Measurements from ENCODE around the gene MCM9. TPM values are rescaled to one million over a fixed set of nuclear protein-coding genes. Genes with fewer than 3 reads are reported as not detected.

The MCM9 gene
- total and polyA plus RNA-seq, 2 donors (not counting 1 experiment from before 2014, with no cell fraction given), result 1.2 to 9.6 TPM

- Histone ChIP-seq H4K20me1 (ENCODE audit: control insufficient read depth, extremely low read depth, insufficient read depth, low read length) (no peaks in the 10 kb centered on the region), H3K27ac (ENCODE audit: insufficient read depth, low read length) (no peak overlapping the region), H2AFZ (ENCODE audit: low read length) (no peak overlapping the region), H3K4me3 (replicated peaks in 1 of 4; ENCODE audit: control extremely low read depth in 1 of 4, insufficient read depth in 1 of 4, low read depth in 3 of 4, low read length in 4 of 4) (no peak overlapping the region), H3K4me2 (ENCODE audit: extremely low read depth, insufficient read depth, low read length) (no peak overlapping the region), H3K4me1 (ENCODE audit: control insufficient read depth, extremely low read depth, insufficient read depth, low read length) (no peaks in the 10 kb centered on the region), H3K79me2 (ENCODE audit: control insufficient read depth, insufficient read depth, low read length) (no peaks in the 10 kb centered on the region), H3K9me3 (ENCODE audit: control insufficient read depth, insufficient read depth, low read depth, low read length) (no peaks in the 10 kb centered on the region), H3K36me3 (ENCODE audit: control insufficient read depth, insufficient read depth, low read length) (no peaks in the 10 kb centered on the region), H3K9ac (ENCODE audit: insufficient read depth, low read length) (no peak overlapping the region), H3K27me3 (ENCODE audit: control insufficient read depth, insufficient read depth, low read length) (no peaks in the 10 kb centered on the region)
- no peak for DNase-seq (ENCODE audit: low read depth in 2 of 2)
- no peak for TF ChIP-seq EZH2 (IDR thresholded peaks at IDR 0.05; ENCODE audit: low read length, missing control alignments)
- TF ChIP-seq, protein P1, sequence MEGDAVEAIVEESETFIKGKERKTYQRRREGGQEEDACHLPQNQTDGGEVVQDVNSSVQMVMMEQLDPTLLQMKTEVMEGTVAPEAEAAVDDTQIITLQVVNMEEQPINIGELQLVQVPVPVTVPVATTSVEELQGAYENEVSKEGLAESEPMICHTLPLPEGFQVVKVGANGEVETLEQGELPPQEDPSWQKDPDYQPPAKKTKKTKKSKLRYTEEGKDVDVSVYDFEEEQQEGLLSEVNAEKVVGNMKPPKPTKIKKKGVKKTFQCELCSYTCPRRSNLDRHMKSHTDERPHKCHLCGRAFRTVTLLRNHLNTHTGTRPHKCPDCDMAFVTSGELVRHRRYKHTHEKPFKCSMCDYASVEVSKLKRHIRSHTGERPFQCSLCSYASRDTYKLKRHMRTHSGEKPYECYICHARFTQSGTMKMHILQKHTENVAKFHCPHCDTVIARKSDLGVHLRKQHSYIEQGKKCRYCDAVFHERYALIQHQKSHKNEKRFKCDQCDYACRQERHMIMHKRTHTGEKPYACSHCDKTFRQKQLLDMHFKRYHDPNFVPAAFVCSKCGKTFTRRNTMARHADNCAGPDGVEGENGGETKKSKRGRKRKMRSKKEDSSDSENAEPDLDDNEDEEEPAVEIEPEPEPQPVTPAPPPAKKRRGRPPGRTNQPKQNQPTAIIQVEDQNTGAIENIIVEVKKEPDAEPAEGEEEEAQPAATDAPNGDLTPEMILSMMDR (conservative IDR thresholded peaks at IDR 0.05 in 1 of 2, IDR thresholded peaks at IDR 0.05 in 1 of 2; ENCODE audit: low read depth in 1 of 2, low read length in 2 of 2), result no peak
These were observed 4.7 kb upstream of the MCM9 start for GRCh38 chr6:118939683-118940082.

DNA sequence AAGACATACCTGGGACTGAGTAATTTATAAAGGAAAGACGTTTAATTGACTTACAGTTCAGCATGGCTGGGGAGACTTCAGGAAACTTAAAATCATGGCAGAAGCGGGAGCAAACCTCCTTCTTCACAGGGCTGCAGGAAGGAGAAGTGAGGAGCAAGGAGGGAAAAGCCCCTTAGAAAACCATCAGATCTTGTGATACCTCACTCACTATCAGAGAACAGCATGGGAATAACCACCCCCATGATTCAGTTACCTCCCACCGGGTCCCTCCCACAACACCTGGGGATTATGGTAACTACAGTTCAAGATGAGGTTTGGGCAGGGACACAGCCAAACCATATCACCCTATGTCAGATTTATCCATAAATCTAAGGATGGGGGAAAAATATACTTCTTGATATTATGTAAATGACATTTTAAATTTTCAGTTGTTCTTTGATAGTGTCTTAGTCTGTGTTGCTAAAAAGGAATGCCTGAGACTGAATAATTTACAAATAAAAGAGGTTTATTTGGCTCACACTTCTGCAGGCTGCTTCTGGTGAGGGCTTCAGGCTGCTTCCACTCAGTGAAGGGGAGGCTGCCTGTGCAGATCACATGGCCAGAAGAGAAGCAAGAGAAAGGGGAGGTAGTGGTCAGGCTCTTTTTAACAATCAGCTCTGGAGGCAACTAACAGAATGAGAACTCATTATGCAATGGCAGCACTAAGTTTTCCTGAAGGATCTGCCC is 1.2 kb upstream of the MCM9 start:
- H4K20me1 ChIP-seq (ENCODE audit: control insufficient read depth, extremely low read depth, insufficient read depth, low read length), result no peaks in the 10 kb centered on the region
- DNase-seq (ENCODE audit: low read depth in 2 of 2), result no peak
- no peaks in the 10 kb centered on the region for H3K27me3 ChIP-seq (ENCODE audit: control insufficient read depth, insufficient read depth, low read length)
- no peak overlapping the region for H3K27ac ChIP-seq (ENCODE audit: insufficient read depth, low read length)
- H3K4me1 ChIP-seq (ENCODE audit: control insufficient read depth, extremely low read depth, insufficient read depth, low read length), result no peaks in the 10 kb centered on the region
- H3K9me3 ChIP-seq (ENCODE audit: control insufficient read depth, insufficient read depth, low read depth, low read length), result no peaks in the 10 kb centered on the region
- no peak for TF ChIP-seq EZH2 (IDR thresholded peaks at IDR 0.05; ENCODE audit: low read length, missing control alignments)
- TF ChIP-seq, protein P1 (conservative IDR thresholded peaks at IDR 0.05 in 1 of 2, IDR thresholded peaks at IDR 0.05 in 1 of 2; ENCODE audit: low read depth in 1 of 2, low read length in 2 of 2), result no peak
- no peak overlapping the region for H3K4me2 ChIP-seq (ENCODE audit: extremely low read depth, insufficient read depth, low read length)
- no peaks in the 10 kb centered on the region for H3K79me2 ChIP-seq (ENCODE audit: control insufficient read depth, insufficient read depth, low read length)
- H3K4me3 ChIP-seq (replicated peaks in 1 of 4; ENCODE audit: control extremely low read depth in 1 of 4, insufficient read depth in 1 of 4, low read depth in 3 of 4, low read length in 4 of 4), result no peak overlapping the region
- H3K9ac ChIP-seq (ENCODE audit: insufficient read depth, low read length), result no peak overlapping the region
- no peaks in the 10 kb centered on the region for H3K36me3 ChIP-seq (ENCODE audit: control insufficient read depth, insufficient read depth, low read length)
- H2AFZ ChIP-seq (ENCODE audit: low read length), result no peak overlapping the region

DNA sequence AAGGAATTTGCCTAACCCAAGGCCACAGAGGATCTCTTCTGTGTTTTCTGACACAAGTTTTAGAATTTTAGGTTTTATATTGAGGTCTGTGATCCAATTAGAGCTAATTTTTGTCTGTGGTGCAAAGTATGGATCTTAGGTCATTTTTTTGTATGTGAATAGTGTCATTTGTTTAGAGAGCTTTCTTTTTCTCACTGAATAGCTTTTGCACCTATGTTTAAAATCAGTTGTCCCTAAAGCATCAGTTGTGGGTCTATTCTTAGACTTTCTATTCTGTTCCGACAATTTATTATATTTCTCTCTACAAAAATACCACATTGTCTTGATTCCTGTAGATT is 341 bp upstream of the MCM9 start:
- no peaks in the 10 kb centered on the region for H3K9me3 ChIP-seq (ENCODE audit: control insufficient read depth, insufficient read depth, low read depth, low read length)
- H3K79me2 ChIP-seq (ENCODE audit: control insufficient read depth, insufficient read depth, low read length), result no peaks in the 10 kb centered on the region
- no peak for DNase-seq (ENCODE audit: low read depth in 2 of 2)
- H3K27me3 ChIP-seq (ENCODE audit: control insufficient read depth, insufficient read depth, low read length), result no peaks in the 10 kb centered on the region
- H2AFZ ChIP-seq (ENCODE audit: low read length), result peak overlapping the region; percentile 74
- peak overlapping the region; percentile 68 for H3K9ac ChIP-seq (ENCODE audit: insufficient read depth, low read length)
- no peaks in the 10 kb centered on the region for H4K20me1 ChIP-seq (ENCODE audit: control insufficient read depth, extremely low read depth, insufficient read depth, low read length)
- no peaks in the 10 kb centered on the region for H3K36me3 ChIP-seq (ENCODE audit: control insufficient read depth, insufficient read depth, low read length)
- peak overlapping the region; percentile 86 for H3K27ac ChIP-seq (ENCODE audit: insufficient read depth, low read length)
- H3K4me2 ChIP-seq (ENCODE audit: extremely low read depth, insufficient read depth, low read length), result peak overlapping the region; percentile 44
- no peaks in the 10 kb centered on the region for H3K4me1 ChIP-seq (ENCODE audit: control insufficient read depth, extremely low read depth, insufficient read depth, low read length)
- TF ChIP-seq EZH2 (IDR thresholded peaks at IDR 0.05; ENCODE audit: low read length, missing control alignments), result no peak
- TF ChIP-seq, protein P1 (conservative IDR thresholded peaks at IDR 0.05 in 1 of 2, IDR thresholded peaks at IDR 0.05 in 1 of 2; ENCODE audit: low read depth in 1 of 2, low read length in 2 of 2), result no peak
- peak overlapping the region; percentile 82 to 93 (median 88) for H3K4me3 ChIP-seq (replicated peaks in 1 of 4; ENCODE audit: control extremely low read depth in 1 of 4, insufficient read depth in 1 of 4, low read depth in 3 of 4, low read length in 4 of 4)
